GM19351 (cell line): ENCODE measurements around the gene NT5M.
"Not testable (repeated sequence)": the region's sequence is repeated elsewhere in the genome, so short reads cannot be mapped to it uniquely, and the experiment has no call there.

ENCODE experiments used
- ATAC-seq: cut with Tn5 transposase; IDR thresholded peaks from one replicate; pipeline ENCODE4 v1.9.1; 2021; ENCODE audit warnings: mild to moderate bottlenecking, moderate library complexity; ENCODE audit not compliant: unreplicated experiment

NT5M gene

DNA sequence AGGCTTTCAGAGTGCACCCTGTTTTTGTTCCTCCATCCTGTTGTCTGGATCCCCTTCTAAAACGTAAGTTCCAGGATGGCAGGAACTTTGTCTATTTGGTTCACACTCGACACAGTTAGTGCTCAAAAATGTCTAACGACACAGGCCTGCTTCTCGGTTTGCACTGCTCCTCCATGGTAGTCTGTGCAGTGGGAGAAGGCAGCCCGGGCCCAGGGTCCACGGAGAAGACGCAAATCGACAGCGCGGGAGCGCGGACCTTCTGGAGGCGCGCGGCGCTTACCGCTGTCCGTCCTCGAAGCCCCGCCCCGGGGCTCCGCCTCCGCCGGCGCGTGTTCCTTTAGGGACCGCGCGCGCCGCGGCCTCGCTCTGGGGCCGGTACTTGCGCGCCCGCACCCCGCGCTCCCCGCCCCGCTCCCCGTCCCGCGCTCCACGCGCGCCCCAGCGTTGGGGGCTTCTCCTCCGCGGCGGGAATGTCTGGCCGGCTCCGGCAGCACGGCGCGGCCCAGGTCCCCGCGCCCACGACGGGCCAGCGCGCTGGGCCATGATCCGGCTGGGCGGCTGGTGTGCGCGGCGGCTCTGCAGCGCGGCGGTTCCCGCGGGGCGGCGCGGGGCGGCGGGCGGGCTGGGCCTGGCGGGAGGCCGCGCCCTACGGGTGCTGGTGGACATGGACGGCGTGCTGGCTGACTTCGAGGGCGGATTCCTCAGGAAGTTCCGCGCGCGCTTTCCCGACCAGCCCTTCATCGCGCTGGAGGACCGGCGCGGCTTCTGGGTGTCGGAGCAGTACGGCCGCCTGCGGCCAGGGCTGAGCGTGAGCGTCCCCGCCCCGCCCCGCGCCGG lies at the start of gene NT5M:
Gene NT5M, plus strand, starts transcription at position 364 of the 837 bp plus-strand sequence. Its CDS starts 178 bp downstream, at position 542.
- ATAC-seq, result peak; percentile 67

DNA sequence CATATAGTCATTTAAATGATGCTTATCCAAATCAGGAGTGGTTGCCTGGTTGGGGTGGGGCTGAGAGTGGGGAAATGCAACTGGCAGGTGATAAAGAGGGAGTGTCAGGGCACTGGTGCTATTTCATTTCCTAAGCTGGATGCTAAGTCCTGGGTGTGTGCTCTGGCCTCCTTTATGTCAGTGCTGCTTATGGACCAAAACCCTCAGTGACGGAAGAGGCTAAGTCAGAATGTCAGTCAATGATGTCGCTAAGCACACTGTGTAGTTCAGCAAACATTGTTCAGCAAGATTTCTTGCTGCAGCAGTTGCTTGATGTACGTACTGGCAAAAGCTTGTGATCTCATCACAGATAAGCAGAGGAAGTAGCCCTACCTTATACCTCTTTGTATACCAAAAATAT lies 49.8 kb upstream of the NT5M start:
- ATAC-seq, result no peak

DNA sequence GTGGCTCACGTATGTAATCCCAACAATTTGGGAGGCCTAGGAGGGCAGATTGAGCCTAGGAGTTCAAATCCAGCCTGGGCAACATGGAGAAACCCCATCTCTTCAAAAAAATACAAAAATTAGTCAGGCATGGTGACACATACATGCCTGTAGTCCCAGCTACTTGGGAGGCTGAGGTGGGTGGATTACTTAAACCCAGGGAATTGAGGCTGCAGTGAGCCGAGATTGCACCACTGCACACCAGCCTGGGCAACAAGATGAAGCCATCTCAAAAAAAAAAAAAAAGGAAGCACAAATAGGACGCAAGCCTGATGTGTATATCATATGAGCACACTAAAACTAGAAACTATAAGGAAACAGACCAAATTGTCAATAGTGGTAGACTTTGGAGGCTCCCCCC lies 49.1 kb upstream of the NT5M start:
- no peak for ATAC-seq

DNA sequence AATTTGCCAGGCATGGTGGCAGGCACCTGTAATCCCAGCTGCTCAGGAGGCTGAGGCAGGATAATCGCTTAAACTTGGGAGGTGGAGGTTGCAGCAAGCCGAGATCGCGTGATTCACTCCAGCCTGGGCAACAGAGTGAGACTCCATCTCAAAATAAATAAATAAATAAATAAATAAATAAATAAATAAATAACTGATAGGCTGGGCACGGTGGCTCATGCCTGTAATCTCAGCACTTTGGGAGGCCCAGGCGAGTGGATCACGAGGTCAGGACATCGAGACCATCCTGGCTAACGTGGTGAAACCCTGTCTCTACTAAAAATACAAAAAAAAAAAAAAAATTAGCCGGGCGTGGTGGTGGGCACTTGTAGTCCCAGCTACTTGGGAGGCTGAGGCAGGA lies 47.5 kb upstream of the NT5M start:
- ATAC-seq, result not testable (repeated sequence)

DNA sequence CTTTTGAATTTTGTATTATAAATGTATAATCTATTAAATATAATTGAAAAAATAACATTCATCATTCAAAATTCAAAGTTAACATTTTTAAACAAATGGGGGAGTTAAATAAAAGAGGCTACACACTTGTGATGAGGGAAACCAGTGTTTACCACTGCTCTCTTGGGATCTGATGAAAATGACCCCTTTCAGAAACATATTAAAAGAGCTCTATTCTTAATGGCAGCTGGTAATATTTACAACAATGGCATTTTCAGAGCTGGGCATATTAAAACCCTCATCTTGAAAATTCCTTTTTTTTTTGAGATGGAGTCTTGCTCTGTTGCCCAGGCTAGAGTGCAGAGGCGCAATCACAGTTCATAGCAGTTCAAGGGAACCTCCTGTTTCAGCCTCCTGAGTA lies 46.9 kb upstream of the NT5M start:
- no peak for ATAC-seq

DNA sequence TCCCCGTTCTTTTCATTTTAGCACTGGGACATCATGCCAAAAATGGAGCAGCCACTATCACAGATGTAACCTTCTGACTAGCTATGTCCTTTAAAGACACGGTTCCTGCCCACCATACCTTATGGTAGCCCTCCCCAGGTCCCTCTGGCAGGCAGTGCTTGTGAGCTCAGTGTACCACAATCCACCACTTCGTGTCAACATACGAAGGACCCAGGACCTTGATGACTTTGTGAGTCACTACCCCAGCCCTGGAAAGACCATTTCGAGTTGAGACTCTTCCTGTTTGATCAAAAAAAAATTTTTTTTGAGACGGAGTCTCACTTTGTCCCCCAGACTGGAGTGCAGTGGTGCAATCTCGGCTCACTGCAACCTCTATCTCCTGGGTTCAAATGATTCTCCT lies 45.2 kb upstream of the NT5M start:
- no peak for ATAC-seq

DNA sequence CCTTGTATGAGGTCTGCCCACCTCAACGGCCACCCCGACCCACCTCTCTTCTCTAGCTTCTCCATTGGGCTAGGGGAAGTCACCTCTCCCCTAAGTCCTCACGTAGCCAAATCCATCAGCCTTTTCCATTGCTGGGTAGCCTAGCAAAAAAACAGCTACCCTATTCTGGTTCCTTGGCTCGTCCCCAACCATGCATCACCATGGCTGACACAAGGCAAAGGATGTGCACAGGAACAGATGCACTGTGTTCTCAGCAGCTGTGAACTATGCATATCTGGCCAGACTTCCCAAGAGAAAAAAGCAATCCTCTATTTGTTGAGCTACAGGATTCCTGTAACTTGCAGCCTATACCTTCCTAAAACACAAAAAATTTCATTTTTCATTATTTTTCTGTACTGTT lies 44.2 kb upstream of the NT5M start:
- no peak for ATAC-seq

DNA sequence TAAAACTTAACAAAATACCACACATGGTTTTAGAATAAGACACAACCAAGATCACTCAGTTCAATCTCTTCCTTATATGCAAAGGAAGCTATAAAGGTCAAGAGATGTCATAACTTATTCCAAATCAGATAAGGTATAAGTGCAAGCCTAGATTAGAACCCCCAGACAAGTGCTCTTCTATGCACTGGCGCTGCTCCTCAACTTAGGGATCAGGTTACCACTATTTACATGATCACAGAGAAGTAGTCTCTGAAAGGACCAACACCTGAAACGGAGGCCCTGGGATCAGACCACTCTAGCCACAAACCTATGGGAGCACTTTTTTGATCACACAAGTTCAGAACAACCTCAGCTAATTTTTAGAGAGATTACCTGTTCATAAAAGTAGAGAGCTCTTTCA lies 38.7 kb upstream of the NT5M start:
- no peak for ATAC-seq

DNA sequence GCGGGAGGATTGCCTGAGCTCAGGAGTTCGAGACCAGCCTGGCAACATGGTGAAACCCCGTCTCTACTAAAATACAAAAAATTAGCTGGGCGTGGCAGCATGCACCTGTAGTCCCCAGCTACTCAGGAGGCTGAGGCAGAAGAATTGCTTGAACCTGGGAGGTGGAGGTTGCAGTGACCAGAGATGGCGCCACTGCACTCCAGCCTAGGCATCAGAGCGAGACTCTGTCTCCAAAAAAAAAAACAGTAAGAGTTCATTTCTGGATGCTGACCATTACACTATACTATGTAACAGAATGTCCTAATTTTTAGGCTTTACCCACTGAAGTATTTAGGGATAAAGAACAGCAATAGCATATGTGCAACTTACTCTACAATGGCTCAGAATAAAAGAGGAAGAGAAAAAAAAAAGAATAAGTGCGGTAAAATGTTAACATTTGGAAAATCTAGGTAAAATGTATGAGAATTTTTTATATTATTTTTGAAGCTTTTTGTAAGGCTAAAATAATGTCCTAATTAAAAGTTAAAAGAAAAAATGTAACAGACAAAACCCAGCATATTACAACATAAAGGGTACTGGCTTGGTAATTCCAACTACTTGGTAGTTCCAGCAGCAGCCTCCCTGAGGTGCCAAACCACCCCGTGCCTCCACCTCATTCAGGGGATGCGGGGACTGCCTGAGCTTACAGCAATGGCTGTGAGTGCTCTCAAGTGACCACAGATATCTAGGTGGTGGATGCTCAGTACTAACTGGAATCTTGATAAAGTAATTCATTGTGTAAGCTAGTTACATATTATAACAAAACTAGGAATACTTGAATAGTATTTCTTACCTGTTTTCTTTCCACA lies 33.0 kb upstream of the NT5M start:
- ATAC-seq, result no peak

DNA sequence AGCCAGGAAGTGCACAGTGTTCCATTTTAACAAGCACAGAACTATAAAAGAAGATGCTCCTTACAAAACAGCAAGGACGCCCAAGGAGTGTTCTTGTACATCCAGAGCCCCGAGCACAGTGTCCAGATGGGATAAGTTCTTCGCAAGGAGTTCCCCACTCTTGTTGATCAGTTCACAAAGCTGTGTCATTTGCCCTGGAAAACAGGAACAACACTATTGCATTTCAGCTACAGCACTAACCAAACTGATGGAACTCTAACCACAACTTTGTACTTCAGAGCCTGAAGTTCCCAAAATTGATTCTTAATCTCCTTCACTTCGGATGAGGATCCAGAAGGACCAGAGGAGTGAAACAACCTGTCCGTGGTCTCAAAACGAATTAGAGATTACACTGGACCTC lies 27.2 kb upstream of the NT5M start:
- ATAC-seq, result no peak

DNA sequence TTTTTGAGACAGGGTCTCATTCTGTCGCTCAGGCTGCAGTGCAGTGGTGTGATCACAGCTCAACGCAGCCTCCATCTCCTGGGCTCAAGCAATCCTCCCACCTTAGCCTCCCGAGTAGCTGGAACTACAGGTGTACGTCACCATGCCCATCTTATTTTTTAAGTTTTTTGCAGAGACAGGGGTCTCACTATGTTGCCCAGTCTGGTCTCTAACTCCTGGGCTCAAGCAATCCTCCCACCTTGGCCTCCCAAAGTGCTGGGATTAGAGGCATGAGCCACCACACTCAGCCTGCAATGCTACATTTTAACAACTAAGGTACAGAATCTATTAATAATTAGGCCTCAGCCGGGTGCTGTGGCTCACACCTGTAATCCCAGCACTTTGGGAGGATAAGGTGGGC lies 25.7 kb upstream of the NT5M start:
- ATAC-seq, result not testable (repeated sequence)

DNA sequence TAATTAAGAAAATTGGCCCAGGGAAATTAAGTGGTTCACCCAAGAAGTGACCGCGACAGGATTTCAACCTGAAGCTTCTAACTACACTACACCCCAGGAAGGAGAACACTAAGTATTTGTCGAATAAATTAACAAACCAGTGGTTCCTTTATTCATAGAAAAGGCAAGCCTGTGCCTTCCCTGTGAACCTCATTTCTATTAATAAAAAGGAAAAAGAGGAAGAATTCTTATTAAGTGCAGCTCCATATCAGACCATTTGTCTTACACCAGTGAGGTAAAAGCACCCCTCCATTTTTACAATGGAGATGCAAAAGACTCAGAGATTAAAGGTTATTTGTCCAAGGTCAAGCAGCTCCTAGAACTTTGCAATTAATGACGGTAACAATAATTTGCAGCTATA lies 23.9 kb upstream of the NT5M start:
- ATAC-seq, result no peak

DNA sequence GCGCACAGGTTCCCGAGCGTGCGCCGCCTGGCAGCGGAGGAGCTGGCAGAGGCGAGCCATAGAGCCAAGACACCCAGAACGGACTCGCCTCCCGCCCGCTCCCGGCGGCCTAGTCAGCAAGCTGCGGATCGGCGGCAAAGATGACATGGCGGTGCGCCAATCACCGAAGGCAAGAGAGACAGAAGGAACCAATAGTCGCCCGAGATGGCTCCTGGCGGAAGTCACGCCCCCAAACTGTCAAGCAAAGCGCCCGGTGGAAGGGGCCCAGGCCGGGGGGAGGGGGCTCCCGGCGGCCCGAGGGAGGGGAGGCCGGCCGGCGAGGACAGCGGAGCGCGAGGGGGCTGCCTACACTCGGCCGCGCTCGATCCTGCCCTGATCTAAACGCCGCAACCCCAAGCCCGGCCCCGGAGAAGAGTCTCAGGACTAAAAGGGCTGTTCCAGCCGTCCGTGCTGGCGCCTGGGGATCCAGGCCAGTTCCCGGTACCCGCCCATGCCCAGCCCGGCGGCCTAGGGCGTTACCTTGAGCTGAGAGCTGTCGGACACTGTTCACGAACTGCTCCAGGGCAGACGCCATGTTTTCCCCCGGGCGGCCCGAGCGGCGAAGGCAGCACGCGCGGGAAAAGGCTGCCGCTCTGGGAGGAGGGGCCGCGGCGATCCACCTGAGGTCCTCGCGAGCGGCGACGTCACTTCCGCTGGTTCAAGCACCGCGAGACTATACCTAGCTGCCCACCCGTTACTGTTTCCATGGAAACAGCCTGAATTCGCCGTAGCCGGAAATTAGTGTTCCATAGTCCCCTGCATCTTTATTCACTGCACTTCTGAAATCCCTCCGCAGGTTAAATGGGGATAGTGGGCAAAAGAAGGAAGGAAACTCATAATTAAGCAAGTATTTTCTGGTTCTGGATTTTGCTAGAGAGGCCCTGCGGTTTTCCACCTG lies 22.3 kb upstream of the NT5M start, which contains the start of gene COPS3:
Gene COPS3, minus strand, starts transcription at position 634 of the 937 bp plus-strand sequence. Its CDS starts 60 bp downstream, at position 574.
- ATAC-seq, result peak; percentile 87

DNA sequence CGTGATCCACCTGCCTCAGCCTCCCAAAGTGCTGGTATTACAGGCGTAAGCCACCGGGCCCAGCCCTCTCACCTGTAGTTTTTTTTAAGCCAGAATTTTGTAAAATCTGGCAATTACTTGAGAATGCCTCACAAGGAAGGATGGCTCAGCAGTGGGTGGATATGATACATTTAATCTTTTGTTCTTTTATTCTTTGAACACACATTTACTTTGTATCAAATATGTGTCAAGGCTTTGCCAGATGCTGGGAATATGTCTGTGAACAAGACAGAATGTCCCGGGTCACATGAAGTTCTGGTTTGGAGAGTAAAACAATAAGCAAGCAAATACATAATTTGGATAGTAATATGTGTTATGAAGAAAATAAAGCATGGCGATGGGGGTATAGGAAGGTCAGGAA lies 17.2 kb upstream of the NT5M start:
- no peak for ATAC-seq

DNA sequence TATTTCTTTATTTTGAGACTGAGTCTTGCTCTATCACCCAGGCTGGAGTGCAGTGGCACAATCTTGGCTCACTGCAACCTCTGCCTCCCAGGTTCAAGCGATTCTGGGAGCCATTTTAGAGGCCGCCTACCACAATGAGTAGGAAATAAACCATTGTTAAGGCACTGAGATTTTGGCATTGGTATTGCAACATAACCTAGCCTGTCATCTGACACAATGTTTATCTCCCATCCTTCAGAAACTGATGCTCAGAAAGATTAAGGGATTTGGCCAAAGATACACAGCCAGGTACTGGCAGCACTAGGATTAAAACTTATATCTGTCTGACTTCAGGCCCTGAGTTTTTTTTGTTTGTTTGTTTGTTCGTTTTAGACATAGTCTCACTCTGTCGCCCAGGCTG lies 14.1 kb upstream of the NT5M start:
- ATAC-seq, result no peak

DNA sequence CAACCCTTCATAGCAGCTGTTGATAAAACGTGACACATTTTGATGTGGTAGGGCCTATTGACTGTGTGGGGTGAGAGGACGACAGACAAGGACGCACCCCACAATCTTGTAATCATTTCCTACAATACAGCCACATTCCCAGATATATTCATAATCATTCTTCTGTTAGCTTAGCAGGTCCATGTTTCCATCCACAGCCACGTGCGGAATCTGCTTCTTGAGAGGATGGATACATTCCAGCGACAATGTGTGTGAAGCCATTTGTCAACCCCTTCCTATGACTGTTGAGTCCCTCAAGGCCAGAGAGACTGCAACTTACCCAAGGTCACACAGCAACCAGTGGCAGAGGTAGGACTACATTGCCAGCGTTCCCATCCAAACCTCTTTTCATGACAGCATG lies 13.5 kb upstream of the NT5M start:
- ATAC-seq, result no peak

DNA sequence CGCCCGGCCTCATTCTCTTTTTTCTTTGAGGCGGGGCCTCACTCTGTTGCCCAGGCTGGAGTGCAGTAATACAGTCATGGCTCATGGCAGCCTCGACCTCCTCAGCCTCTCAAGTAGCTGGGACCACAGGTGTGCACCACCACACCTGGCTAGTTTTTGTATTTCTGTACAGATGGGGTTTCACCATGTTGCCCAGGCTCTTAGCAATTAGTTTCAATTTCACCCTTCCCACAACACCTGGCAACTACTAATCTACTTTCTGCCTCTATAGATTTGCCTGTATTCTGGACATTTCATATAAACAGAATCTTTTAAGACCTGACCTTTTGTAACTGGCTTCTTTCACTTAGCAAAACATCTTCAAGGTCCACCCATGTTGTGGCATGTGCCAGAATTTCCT lies 8.0 kb upstream of the NT5M start:
- no peak for ATAC-seq

DNA sequence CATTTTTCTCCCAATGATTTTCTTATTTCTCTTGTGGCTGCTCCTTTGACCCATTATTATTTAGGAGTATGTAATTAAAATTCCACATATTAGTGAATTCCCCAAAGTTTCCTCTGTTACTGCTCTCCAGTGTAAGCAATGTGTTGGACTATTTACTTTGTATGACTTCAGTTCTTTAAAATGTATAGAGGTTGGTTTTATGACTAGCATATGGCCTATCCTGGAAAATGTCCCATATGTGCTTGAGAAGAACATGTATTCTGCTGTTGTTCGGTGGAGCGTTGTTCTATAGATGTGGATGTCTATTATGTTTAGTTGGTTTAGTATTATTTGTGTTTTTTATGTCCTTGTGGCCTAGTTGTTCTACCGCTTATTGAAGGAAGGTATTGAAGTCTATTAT lies 6.0 kb upstream of the NT5M start:
- no peak for ATAC-seq

DNA sequence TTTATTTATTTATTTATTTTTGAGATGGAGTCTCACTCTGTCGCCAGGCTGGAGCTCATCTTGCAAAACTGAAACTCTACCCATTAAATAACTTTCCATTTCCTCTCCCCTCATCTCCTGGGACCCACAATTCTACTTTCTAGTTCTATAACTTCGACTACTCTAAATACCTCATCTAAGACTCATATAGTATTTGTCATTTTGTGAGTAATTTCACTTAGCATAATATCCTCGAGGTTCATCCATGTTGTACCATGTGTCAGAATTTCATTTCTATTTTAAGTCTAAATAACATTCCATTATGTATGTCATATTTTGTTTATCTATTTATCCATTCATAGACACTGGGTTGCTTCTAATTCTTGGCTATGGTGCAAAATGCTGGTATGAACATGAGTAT lies 5.1 kb upstream of the NT5M start:
- no peak for ATAC-seq

DNA sequence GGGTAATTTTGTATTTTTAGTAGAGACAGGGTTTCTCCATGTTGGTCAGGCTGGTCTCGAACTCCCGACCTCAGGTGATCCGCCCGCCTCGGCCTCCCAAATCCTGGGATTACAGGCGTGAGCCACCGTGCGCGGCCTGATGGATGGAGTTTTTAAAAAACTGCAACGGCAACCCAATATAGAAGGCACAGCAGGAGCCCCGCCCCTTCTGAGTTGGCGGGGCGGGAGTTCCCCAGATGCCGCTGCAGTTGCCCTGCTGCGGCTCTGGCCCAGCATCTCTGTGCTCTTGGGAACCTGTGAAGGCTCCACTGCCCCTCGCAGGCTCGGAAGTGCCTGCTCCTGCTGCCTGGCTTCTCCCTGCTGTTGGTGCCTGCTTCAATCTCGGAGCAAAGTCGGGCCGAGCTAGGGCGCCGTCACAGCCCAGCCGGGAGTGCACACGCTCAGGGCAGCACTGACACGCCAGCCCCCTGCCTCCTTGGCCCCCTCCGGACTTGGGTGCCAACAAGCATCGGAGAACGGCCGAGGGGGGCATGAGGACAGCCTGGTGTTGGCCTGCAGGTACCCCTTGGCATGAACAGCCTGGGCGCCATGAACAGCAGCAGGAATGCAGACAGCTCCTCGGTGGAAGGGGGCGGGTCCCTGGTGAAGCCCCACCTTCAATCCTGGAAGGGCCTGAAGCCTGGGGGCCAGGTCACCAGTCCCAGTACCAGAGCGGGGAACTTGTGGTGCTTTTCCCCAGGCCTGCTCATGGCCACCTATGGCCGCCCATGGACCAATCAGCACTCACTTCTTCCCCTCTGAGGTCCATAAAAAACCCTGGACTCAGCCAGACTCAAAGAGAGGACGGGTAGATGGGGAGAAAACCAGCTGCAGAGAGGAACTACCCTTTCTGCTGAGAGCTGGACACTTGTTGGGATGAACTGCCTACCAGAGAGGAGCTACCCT lies 2.3 kb upstream of the NT5M start:
- ATAC-seq, result no peak
